Stimulated activated CD4-positive, alpha-beta T cell treated with anti-CD3 and anti-CD28 coated beads, Interleukin-12 subunit alpha, Interleukin-12 subunit beta, amount 100 ng/mL, for 24 hours (primary cell): ENCODE measurements around the gene SORCS1.

Experiments used
- DNase-seq, 2 experiments: peaks; one replicate each; pipeline ENCODE4 v3.0.0-alpha.2; 2020; ENCODE audit warnings: low read depth in 2 of 2

SORCS1 gene

DNA sequence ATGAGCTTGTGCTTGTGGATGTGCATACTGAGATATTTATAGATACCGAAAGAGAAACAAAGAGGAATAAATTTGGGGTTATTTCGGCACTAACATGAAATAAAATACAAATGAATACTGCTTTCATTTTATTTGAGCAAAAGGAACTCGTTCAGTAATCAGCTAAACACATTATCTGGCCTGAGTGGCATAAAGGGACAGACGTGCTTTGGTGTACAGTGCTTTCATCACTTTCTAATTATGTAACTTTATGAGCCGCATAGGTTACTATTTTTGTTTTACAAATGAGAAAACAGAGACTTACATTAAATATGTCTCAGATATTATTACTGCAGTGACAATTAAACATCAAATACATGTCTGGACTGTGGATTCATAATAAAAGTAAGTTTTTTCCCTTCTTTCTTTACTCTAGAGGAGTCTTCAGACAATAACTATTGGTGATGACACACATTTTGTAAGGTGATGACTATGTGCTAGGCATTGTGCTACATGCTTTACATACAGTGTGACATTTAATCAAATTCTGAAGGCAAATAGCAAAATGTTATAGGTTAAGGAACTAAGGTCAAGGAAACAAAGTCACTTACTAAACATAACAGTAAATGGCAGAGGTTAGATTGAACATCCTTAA, 503.3 kb downstream of the SORCS1 start:
- DNase-seq, result no peak

DNA sequence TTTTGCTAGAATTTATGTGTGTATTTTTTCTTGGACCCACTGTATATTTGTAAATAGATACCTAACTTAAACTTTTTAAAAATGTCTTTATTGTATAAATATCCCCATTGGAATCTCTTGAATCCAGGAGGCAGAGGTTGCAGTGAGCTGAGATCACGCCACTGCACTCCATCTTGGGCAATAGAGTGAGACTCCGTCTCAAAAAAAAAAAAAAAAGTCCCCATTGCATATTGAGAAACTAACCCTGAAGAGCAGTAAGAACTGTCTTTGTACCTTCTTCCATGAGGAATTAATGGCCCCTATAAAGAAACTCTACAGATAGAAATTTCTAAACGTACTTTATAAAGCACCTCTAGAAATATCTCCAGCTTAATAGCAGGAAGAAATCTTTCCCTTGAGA, 504.0 kb downstream of the SORCS1 start:
- no peak for DNase-seq

GRCh38 chr10:106655636-106656035, 508.9 kb downstream of the SORCS1 start:
- no peak for DNase-seq

DNA sequence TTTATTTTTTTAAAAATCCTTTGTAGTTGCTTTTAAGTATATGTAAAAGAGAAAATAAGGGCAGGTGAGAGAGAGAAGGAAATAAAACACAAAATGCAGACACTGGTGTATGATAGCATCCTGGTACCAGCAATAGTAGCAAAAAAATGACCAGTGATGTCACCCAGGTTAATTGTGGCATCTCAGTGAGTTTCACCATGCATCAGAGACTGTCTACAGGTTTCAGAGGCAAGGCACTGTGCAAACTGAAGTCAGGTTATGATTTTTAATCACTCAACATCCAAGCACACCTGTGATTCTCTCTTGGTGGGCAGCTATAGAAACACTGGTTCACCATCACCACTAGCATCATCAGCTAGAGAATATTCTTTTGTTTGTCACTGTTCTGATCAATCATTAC, 509.3 kb downstream of the SORCS1 start:
- DNase-seq, result no peak

- no peak for DNase-seq
Observed at GRCh38 chr10:106652279-106652678, 512.2 kb downstream of the SORCS1 start.

- DNase-seq, result no peak
Observed at GRCh38 chr10:106648534-106649481, 515.7 kb downstream of the SORCS1 start.

DNA sequence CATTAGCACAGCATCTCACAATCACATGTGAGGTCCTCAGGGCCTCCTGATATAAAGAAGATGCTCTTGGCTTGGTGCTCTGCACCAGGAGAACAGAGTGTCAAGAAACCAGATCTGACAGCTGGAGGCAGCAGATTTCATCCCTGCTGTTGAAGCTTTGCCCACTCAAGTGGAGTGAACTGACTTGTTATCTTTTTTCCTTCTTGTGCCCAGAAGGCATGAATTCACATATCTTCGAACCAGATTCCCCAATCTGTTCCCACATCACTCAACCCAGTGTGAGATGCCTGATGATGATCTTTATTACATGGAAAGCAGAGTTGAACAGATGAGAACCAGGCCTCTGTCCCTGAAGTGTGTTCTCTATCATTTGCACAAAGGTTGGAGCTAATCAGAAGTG, 521.0 kb downstream of the SORCS1 start:
- no peak for DNase-seq

- no peak for DNase-seq
Observed at GRCh38 chr10:106637873-106638272, 526.6 kb downstream of the SORCS1 start.

GRCh38 chr10:106636766-106637491, 527.6 kb downstream of the SORCS1 start:
- no peak for DNase-seq

DNA sequence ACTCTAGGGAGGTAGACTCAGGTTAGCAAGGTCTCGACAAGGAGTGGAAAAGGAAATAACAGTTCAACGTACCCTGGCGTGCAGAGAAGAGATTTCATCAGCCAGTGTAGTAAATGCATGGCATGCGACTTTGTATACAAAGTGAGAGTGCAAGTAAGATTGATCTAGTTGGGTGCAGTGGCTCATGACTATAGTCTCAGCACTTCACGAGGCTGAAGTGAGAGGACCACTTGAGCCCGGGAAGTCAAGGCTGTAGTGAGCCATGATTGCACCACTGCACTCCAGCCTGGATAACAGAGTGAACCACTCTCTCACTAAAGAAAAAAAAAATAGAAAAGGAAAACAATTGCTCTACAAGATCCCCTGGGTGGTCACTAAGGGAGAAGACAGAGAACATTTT, 528.6 kb downstream of the SORCS1 start:
- DNase-seq, result no peak

- DNase-seq, result no peak
Observed at GRCh38 chr10:106631016-106631702, 533.3 kb downstream of the SORCS1 start.

GRCh38 chr10:106626371-106626770, 538.1 kb downstream of the SORCS1 start:
- no peak for DNase-seq

DNA sequence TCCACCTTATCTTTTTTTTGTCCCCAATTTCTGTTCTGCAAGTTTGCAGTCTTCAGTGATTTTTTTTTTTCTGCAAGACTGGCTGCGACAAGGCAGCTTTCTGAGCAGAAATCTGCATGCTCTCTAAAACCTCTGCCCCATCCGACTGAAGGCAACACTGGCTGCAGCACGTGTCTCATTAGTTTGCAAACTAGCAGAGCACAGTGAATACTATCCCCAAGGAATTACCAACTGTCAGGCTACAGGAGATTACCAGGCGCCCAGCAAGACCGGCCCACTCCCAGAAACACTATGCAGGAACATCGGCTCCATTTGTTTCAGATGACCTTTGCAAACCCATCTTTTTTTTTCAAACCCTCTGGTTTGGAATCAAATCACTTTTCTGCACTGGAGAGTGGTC, 538.8 kb downstream of the SORCS1 start:
- DNase-seq, result no peak

- DNase-seq, result no peak
Observed at GRCh38 chr10:106619346-106619745, 545.2 kb downstream of the SORCS1 start.

DNA sequence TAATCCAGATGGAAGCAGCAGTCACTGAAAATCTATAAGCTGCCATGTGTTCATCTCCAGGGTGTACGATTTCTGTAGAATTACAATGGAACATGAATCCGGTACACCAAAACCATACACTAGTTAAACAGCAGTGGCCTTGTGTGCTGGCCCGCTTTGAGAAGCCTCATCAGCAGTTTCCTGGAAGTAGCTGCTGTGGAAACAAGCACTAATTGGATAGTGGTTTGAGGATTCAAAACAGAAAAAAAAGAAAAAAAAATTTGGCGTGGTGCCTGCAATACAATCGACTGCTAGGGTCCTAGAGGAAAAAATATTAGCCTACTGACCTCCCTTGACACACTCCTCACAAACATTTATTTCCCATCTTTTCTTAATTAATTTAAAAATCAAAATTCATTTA, 545.9 kb downstream of the SORCS1 start:
- no peak for DNase-seq

DNA sequence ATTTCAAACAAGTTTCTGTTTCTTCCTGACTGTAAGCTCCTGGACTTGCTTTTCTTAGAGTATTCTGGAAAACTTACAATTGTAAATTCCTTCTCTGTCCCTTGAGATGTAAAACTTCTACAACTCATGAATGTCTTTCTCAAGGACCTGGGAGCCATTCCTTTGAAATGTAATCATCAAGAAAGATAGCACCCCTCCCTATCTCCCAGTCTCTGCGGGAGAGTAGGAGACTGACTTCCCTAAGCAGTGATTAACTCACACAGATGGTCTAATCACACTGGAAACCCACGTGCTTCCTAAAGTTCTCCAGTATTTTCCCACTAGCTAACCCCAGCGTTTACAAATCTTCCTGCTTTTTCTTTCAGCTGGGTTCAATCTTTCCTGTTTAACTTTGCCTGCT, 549.4 kb downstream of the SORCS1 start:
- no peak for DNase-seq

DNA sequence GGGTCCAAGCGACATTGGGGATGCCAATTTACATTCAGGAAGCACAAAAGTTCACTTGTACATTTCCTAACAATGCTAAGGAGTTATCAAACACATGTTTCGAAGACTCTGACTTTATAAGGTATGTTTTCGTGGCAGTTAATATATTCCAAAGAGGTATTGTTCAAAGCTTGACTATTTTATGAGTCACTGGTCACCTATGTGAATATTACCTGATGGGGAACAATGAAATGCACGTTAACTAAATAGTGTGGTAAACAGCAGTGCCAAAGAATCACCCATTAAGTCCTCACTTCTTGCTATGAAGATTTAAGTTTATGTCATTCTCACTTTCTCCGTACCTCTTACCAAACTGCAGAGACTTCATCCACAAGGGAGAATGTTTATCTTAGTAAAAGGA, 550.2 kb downstream of the SORCS1 start:
- no peak for DNase-seq

GRCh38 chr10:106612381-106612780, 552.1 kb downstream of the SORCS1 start:
- DNase-seq, result no peak

DNA sequence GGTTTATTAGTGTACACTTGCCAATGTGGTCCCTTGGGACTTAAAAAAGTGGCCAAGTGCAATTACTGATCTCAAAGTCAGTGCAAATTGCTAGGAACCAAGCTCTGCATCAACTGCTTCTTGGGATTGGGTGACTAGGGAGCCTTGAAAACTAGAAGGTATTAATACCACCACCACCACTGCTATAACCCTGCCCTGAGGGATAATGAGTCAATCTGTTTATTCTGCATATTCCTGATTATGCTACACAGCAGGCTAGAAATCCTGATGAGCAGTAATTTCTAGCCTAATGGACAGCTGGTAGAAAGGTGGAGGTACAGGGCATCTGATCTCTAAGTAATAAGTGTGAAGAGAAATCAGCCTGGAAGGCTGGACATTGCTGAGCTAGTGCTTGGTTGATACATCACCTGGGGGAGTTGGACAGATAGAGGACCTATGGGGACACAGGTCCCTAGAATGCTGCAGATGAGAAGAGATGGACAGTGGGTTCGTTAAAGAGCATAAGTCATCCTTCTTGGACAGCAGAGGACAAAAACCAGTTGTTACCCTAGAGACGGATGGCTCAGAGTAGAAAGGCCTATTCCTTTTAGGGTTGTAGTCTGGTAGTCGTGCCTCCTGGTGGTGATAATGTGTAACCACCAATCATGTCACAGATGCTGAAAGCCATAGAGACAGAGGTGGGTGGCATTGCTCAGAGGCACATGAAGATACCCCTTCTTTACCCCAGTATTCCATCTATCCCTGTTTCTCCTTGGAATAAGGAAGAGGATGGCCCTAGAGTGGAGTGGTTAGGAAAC, 554.8 kb downstream of the SORCS1 start:
- no peak for DNase-seq

DNA sequence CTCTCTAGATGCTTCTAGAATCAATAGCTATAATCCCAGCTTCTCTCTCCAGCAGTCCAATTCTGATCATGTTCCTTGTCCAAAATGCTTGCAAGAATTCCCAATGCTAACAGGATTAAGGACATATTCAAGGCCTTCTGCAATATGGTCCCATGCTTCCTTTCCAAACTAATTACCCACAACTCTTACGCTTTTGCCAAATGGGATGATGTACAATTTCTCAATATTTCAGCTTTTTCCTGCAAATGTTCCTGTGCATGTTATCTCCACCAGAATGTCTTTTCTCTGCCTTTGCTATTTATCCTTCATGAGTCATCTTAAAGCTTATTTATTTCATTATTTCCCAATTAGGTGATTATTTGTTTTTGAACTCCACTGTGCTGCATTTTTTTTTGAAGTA, 556.4 kb downstream of the SORCS1 start:
- DNase-seq, result no peak

GRCh38 chr10:106595281-106595680, 569.2 kb downstream of the SORCS1 start:
- DNase-seq, result no peak
